GM21423 (cell line): ENCODE results near the gene TRIM45.
A peak's percentile ranks its signal among the peaks of the same experiment; 100 is the strongest.
"Not testable (repeated sequence)": the region's sequence is repeated elsewhere in the genome, so short reads cannot be mapped to it uniquely, and the experiment has no call there.

ENCODE experiments used
- ATAC-seq: cut with Tn5 transposase; IDR thresholded peaks from one replicate; pipeline ENCODE4 v1.9.1; 2021; ENCODE audit warnings: mild to moderate bottlenecking, moderate library complexity; ENCODE audit not compliant: unreplicated experiment

The TRIM45 gene

DNA sequence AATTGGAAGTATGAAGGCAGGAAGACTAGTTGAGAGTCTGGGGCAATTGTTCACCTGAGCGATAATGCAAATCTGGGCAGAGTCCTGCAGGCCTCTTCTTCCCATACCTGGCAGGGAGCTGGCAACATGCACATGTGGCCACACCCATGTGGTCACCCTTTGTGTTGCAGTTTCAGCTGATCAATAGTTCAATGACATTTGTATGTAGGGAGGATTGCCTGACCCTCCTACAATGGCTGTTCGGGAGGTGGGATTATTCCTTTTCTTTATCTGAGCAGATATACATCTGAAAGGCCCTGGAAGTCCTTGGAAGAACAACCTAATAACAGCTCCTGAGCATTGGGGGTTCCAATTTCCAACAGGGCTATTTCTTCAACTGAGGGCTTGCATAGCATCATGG is 15.2 kb upstream of the TRIM45 start:
- ATAC-seq: no peak

- no peak for ATAC-seq
Observed at GRCh38 chr1:117135329-117135728, 13.8 kb upstream of the TRIM45 start.

DNA sequence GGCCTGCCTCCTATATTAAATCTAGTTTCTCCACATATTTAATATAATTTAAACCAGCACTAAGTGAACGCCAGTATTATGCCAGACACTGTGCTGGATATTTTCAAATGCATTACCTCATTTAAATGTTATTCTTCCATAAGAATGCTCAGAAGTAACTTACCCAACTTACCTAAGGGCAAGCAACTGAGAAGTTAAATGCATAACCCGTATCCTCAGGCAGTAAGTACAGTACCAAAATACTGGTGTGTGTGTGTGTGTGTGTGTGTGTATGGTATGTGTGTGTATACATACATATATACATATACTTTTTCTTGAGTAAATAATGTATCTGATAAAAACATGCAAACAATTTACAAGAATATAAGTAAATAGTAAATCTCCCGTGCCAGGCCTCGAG is 9.0 kb upstream of the TRIM45 start:
- ATAC-seq: no peak

GRCh38 chr1:117128323-117129079 is 7.0 kb upstream of the TRIM45 start:
- no peak for ATAC-seq

DNA sequence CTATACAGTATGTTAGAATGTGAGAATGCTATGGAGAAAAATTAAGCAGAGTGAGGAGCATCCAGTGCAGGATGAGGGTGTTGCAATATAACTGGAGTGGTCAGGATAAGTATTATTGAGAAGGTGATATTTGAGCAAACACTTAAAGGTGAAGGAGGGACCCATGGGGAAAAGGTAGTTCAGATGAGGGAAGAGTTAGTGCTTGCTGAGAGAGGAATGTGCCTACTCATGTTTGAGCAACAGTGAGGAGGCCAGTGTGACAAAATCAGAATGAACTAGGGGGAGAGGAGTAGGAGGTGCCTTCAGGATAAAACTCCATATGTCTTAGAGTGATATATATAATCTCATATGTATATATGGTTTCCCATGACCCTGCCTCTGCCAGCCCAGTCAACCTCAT is 6.2 kb upstream of the TRIM45 start:
- ATAC-seq: no peak

GRCh38 chr1:117124661-117125060 is 3.1 kb upstream of the TRIM45 start:
- no peak for ATAC-seq

- no peak for ATAC-seq
Observed at GRCh38 chr1:117123274-117123673, 1.7 kb upstream of the TRIM45 start.

GRCh38 chr1:117122330-117123025 is 929 bp upstream of the TRIM45 start:
- no peak for ATAC-seq

GRCh38 chr1:117120774-117121588 is 568 bp downstream of the TRIM45 start:
- peak; percentile 2 for ATAC-seq

- not testable (repeated sequence) for ATAC-seq
Observed at GRCh38 chr1:117119144-117119543, 2.4 kb downstream of the TRIM45 start.

DNA sequence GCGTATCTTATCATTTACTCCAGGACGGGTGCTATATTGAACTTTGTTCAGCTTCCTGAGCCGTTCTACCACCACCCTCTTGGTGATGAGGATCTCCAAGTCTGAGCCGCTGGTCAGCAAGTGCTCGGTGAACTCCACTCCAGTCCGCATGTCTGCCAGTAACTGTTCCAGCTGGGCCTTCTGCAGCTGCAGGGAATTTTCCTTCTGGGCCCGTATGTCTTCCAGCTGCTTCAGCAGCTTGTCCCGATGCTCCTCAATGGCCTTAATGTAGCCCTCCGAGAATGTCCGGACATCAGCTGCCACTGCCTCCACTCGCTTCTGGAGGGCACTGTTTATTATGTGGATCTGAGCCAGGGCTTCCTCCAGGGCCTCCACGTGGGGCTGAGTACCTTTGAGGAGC is 3.4 kb downstream of the TRIM45 start:
- ATAC-seq: no peak

- no peak for ATAC-seq
Observed at GRCh38 chr1:117117697-117118096, 3.9 kb downstream of the TRIM45 start.

- ATAC-seq: no peak
Observed at GRCh38 chr1:117116784-117117130, 4.8 kb downstream of the TRIM45 start.

DNA sequence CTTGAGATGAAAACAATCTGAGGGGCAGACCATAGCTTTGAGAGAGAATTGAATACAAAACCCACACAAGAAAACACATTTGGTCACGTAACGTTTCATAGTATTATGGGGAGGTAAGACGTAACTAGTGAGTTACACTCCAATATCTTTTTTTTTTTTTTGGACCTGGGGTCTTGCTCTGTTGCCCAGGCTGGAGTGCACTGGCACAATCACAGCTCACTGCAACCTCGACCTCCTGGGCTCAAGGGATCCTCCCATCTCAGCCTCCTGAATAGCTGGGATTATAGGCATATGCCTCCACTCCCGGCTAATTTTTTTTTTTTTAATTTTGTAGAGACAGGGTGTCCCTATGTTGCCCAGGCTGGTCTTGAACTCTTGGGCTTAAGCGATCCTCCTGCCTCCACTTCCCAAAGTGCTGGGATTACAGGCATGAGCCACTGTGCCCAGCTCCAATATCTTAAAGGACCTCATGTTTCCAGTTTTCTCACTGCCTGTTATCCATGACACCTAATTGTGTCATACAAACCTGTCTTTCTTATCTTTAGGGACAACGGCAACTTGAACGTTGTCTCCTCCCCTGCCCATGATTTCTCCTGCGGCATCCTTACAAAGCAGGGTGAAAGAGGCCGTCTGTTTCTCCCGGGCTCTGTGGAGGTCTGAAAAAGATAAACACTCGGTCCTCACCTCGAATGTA is 5.3 kb downstream of the TRIM45 start:
- no peak for ATAC-seq

GRCh38 chr1:117114877-117115276 is 6.7 kb downstream of the TRIM45 start:
- ATAC-seq: no peak

GRCh38 chr1:117113199-117113598 is 8.3 kb downstream of the TRIM45 start:
- ATAC-seq: no peak

GRCh38 chr1:117112047-117112717 is 9.4 kb downstream of the TRIM45 start:
- ATAC-seq: no peak

DNA sequence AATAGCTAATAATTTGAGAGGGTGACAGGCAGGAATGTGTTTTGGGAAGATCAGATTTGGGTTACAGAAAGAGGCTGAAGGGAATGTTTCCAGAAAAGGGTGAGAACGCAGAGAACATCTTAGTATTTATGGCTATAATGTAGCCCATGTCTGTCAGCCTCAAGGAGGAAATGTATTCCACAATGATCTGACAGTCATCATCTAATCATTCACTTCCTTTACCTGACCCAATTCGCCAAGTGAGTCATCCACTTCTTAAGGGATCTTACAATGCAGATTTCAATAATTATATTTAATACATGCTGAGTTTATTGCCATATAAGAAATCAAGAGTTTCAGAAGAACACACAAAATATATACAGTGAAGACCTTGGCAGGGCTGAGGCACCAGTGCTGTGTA is 10.8 kb downstream of the TRIM45 start:
- no peak for ATAC-seq

GRCh38 chr1:117107364-117107763 is 14.2 kb downstream of the TRIM45 start:
- no peak for ATAC-seq

- ATAC-seq: no peak
Observed at GRCh38 chr1:117106478-117106877, 15.1 kb downstream of the TRIM45 start.

DNA sequence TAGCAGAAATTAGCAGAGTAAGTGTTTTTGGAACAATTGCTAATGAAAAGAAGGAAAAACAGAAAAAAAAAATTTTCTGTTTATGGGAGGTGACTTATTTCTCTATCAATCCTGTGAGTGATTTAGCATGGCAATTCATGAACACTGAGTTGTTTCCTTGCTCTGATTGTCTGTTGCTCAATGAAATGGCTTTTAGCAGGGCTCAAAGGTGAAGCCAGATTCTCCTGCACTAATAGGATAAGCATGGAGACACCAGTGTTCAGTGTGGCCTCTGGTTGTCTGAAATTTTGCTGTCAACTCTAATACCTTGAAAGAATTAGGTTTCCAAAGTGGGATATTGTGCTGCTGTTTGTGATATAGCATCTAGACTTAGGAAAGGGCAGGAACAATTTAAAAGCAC is 15.8 kb downstream of the TRIM45 start:
- no peak for ATAC-seq
